PFSK-1 (cell line): Measurements from ENCODE around the gene PLP1.

Experiments
- POLR2AphosphoS5 ChIP-seq: IDR thresholded peaks from 2 replicates; pipeline ENCODE4 v1.6.1; 2012; ENCODE audit warnings: low read depth, mild to moderate bottlenecking, control low read depth, low read length, moderate library complexity
- TAF1 ChIP-seq: IDR thresholded peaks from 2 replicates; pipeline ENCODE4 v1.6.1; 2012; ENCODE audit warnings: low read length, control low read depth, borderline replicate concordance; ENCODE audit not compliant: insufficient read depth
- TF ChIP-seq, protein P1 (sequence below), 2 experiments: IDR thresholded peaks; 2 replicates each; pipeline versions ENCODE4 v1.6.1 to v1.8.0; 2011 to 2012; ENCODE audit warnings: low read depth in 2 of 2, low read length in 2 of 2, control low read depth in 1 of 2, inconsistent platforms in 1 of 2, mild to moderate bottlenecking in 1 of 2, moderate library complexity in 1 of 2; ENCODE audit not compliant: insufficient read depth in 1 of 2

DNA sequence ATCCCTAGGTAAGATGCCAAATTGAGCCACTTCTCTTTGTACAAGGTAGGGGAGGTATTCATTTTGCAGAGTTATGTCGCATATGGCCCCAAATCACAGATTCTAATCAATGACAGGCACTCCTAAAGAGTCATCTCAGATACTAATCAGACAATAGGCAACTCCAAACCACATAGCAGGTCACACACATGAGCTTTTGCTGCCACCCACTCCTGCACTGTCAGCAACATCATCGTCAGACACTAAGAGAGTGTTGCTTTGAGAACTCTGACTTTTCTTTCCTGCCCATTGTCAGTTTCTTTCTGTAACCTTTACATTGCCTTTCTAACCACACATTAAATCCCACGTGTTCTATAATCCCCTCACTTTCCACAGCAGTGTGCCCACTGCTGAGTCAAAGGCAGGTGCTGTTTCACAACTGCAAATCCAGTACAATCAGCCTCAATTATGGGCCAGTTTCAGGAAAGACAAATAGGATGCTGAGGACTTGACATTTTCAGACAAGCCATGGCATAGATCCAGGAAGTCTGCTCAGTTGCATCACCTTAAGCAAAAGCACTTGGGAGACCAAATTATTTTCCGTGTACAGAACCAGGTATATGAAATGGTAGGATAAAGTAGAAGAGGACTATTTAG, 42.4 kb upstream of the PLP1 start:
- TF ChIP-seq TAF1 (no peak), POLR2AphosphoS5 (no peak)
- TF ChIP-seq, protein P1, sequence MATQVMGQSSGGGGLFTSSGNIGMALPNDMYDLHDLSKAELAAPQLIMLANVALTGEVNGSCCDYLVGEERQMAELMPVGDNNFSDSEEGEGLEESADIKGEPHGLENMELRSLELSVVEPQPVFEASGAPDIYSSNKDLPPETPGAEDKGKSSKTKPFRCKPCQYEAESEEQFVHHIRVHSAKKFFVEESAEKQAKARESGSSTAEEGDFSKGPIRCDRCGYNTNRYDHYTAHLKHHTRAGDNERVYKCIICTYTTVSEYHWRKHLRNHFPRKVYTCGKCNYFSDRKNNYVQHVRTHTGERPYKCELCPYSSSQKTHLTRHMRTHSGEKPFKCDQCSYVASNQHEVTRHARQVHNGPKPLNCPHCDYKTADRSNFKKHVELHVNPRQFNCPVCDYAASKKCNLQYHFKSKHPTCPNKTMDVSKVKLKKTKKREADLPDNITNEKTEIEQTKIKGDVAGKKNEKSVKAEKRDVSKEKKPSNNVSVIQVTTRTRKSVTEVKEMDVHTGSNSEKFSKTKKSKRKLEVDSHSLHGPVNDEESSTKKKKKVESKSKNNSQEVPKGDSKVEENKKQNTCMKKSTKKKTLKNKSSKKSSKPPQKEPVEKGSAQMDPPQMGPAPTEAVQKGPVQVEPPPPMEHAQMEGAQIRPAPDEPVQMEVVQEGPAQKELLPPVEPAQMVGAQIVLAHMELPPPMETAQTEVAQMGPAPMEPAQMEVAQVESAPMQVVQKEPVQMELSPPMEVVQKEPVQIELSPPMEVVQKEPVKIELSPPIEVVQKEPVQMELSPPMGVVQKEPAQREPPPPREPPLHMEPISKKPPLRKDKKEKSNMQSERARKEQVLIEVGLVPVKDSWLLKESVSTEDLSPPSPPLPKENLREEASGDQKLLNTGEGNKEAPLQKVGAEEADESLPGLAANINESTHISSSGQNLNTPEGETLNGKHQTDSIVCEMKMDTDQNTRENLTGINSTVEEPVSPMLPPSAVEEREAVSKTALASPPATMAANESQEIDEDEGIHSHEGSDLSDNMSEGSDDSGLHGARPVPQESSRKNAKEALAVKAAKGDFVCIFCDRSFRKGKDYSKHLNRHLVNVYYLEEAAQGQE (IDR thresholded peaks at IDR 0.05; ENCODE audit: insufficient read depth in 1 of 2, low read depth in 2 of 2, low read length in 2 of 2), result no peak
